ENCODE data around the gene GPR31.

GPR31 gene

GRCh38 chr6:167118839-167119238 lies 38.9 kb downstream of the GPR31 start:
- DNase-seq (ENCODE audit: low spot score): no peak

- DNase-seq (ENCODE audit: low spot score): no peak
Measured at GRCh38 chr6:167118006-167118405, 39.8 kb downstream of the GPR31 start.

- no peak for DNase-seq (ENCODE audit: low spot score)
Measured at GRCh38 chr6:167116838-167117228, 40.9 kb downstream of the GPR31 start.

- no peak for DNase-seq (ENCODE audit: low spot score)
Measured at GRCh38 chr6:167116109-167116837, 41.5 kb downstream of the GPR31 start.

- DNase-seq (ENCODE audit: low spot score): no peak
Measured at GRCh38 chr6:167115054-167115453, 42.7 kb downstream of the GPR31 start.

GRCh38 chr6:167113935-167114910 lies 43.6 kb downstream of the GPR31 start:
- no peak for DNase-seq (ENCODE audit: low spot score)

GRCh38 chr6:167113047-167113754 lies 44.6 kb downstream of the GPR31 start:
- DNase-seq (ENCODE audit: low spot score): no peak

- DNase-seq (ENCODE audit: low spot score): no peak
Measured at GRCh38 chr6:167112421-167112820, 45.4 kb downstream of the GPR31 start.

GRCh38 chr6:167111597-167111996 lies 46.2 kb downstream of the GPR31 start:
- DNase-seq (ENCODE audit: low spot score): no peak

- DNase-seq (ENCODE audit: low spot score): no peak
Measured at GRCh38 chr6:167109651-167110050, 48.1 kb downstream of the GPR31 start.

GRCh38 chr6:167108278-167108677 lies 49.5 kb downstream of the GPR31 start:
- no peak for DNase-seq (ENCODE audit: low spot score)

GRCh38 chr6:167107787-167108186 lies 50.0 kb downstream of the GPR31 start:
- DNase-seq (ENCODE audit: low spot score): no peak

- no peak for DNase-seq (ENCODE audit: low spot score)
Measured at GRCh38 chr6:167106406-167106805, 51.4 kb downstream of the GPR31 start.

Measured in SW480 (cell line).